BLaER1 treated with 17β-estradiol and CSF1 and Interleukin-3, amounts not matched to agents 10 nM and 100 nM (cell line): ENCODE results near the gene NIN.

Experiments
- H3K27ac ChIP-seq, 11 experiments: shearing (Covaris generic); formaldehyde crosslinking; 2 replicates each; pipeline ENCODE4 v1.8.1; 2022
- H3K27me3 ChIP-seq, 11 experiments: shearing (Covaris generic); formaldehyde crosslinking; 2 replicates each; pipeline ENCODE4 v1.8.1; 2022
- H3K36me3 ChIP-seq, 11 experiments: shearing (Covaris generic); formaldehyde crosslinking; 2 replicates each; pipeline ENCODE4 v1.8.1; 2022
- H3K4me1 ChIP-seq, 10 experiments: shearing (Covaris generic); formaldehyde crosslinking; 2 replicates each; pipeline ENCODE4 v1.8.1; 2022
- H3K4me2 ChIP-seq, 11 experiments: shearing (Covaris generic); formaldehyde crosslinking; 2 replicates each; pipeline ENCODE4 v1.8.1; 2022
- H3K4me3 ChIP-seq, 10 experiments: shearing (Covaris generic); formaldehyde crosslinking; 2 replicates each; pipeline ENCODE4 v1.8.1; 2022
- H3K9ac ChIP-seq, 11 experiments: shearing (Covaris generic); formaldehyde crosslinking; 2 replicates each; pipeline ENCODE4 v1.8.1; 2022
- H3K9me3 ChIP-seq, 11 experiments: shearing (Covaris generic); formaldehyde crosslinking; replicated peaks in 1 of 11; 2 replicates each; pipeline ENCODE4 v1.8.1; 2022
- H4K20me1 ChIP-seq, 11 experiments: shearing (Covaris generic); formaldehyde crosslinking; 2 replicates each; pipeline ENCODE4 v1.8.1; 2022
- Cebpa-rat ChIP-seq, 11 experiments: shearing (Covaris generic); IDR thresholded peaks; 2 replicates each; pipeline ENCODE4 v1.8.1; 2022

Gene NIN

DNA sequence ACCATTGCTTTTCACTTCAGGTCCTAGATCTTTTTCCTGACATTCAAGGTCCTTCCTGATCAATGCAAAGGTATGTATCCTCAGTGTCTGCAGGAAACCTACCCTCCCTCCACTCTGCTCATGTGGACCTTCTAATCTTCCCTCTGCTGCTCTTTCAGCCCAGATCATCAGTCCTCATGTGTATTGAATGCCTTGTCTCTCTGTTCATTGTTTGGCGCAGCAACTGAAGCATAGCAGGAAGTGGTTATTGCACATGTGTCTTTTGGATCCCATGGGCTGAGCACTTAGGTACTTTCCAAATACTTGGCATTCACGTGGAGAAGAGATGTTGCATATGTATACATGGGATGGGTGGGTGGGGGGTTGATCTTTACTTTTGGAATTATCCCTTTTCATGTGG lies 4.3 kb upstream of the NIN start:
- Histone ChIP-seq H3K9ac (peak overlapping the region in 8 of 11 experiments; percentile 20 to 59 (median 38); a peak in 9 of 22 replicates), H3K4me2 (peak overlapping the region; percentile 49 to 78 (median 67)), H3K4me1 (peaks cover 35 to 54% (median 47%) of the 10 kb centered on the region in 10 experiments), H3K4me3 (no peak overlapping the region; a peak in 1 of 20 replicates), H4K20me1 (peaks cover under 1 to 2% (median 1%) of the 10 kb centered on the region in 11 experiments; a peak in 16 of 22 replicates), H3K9me3 (no peaks in the 10 kb centered on the region), H3K36me3 (no peaks in the 10 kb centered on the region), H3K27ac (peak overlapping the region in 9 of 11 experiments; percentile 56 to 79 (median 69); a peak in 19 of 22 replicates), H3K27me3 (peaks cover 0 to 3% (median 0%) of the 10 kb centered on the region in 11 experiments; a peak in 1 of 22 replicates)
- TF ChIP-seq Cebpa-rat (IDR thresholded peaks at IDR 0.05): peak in 2 of 11 experiments; percentile 23 to 35; a peak in 2 of 22 replicates

DNA sequence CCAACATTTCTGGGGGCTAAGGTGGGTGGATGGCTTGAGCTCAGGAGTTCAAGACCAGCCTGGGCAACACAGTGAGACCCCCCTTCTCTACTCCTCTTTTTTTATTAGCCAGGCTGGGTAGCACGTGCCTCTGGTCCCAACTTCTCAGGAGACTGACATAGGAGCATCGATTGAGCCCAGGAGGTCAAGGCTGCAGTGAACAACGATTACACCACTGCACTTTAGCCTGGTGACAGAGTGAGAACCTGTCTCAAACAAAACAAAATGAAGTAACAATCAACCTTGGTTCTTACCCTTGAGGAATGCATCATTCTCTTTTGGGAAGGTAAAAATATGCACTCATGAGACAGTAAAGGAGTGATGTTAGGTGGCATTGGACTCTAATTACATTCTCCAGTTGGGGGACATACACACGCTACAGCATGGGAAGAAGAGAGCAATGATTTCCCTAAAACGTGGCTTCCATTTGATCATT lies 3.9 kb upstream of the NIN start:
- Histone ChIP-seq H3K4me2 (peak overlapping the region; percentile 49 to 78 (median 67)), H3K4me1 (peaks cover 35 to 54% (median 47%) of the 10 kb centered on the region in 10 experiments), H3K27me3 (peaks cover 0 to 3% (median 0%) of the 10 kb centered on the region in 11 experiments; a peak in 1 of 22 replicates), H3K36me3 (no peaks in the 10 kb centered on the region), H3K4me3 (no peak overlapping the region; a peak in 1 of 20 replicates), H3K9me3 (no peaks in the 10 kb centered on the region), H3K9ac (peak overlapping the region in 8 of 11 experiments; percentile 20 to 59 (median 38); a peak in 9 of 22 replicates), H4K20me1 (peaks cover 5 to 6% (median 5%) of the 10 kb centered on the region in 11 experiments; a peak in 18 of 22 replicates), H3K27ac (peak overlapping the region in 9 of 11 experiments; percentile 50 to 79 (median 67); a peak in 19 of 22 replicates)
- TF ChIP-seq Cebpa-rat (IDR thresholded peaks at IDR 0.05): no peak

DNA sequence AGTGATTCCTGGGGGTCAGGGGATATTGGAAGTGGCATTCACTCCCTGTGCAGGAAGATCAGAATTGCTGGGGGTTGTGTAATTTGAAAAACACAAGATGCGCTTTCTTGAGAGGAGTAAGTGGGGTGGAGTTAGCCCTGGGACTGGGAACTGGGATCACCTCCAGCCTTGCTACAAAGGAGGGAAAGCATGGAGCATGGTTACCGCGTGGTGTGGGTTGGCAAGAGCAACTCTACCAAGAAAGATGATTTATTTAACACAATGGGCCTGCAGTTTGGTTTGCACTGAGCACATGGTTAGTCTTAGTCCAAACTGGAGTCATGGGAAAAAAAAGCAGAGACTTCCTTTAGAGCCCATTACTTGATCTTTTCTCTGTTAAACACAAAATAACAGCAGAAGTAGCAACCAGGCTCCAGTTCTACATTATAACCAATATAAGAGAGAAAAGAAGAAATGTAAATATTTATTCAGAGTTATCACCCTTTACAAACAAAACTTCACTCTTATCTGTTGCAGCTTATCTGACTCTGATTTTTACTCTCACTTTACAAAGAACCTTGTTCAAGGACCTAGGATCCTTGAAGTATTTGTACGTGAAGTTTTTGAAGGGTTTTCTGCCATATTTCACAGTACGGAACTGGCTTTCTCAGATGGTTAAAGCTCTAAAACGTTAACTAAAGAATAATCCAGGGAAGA lies 2.1 kb upstream of the NIN start:
- Histone ChIP-seq H3K36me3 (no peaks in the 10 kb centered on the region), H3K4me2 (peak overlapping the region in 10 of 11 experiments; percentile 12 to 99 (median 94); a peak in 15 of 22 replicates), H3K9me3 (no peaks in the 10 kb centered on the region), H3K9ac (no peak overlapping the region), H4K20me1 (peaks cover 23 to 24% (median 23%) of the 10 kb centered on the region in 11 experiments; a peak in 21 of 22 replicates), H3K27ac (no peak overlapping the region), H3K4me1 (peaks cover 42 to 64% (median 50%) of the 10 kb centered on the region in 10 experiments), H3K4me3 (no peak overlapping the region), H3K27me3 (peaks cover 0 to 3% (median 0%) of the 10 kb centered on the region in 11 experiments; a peak in 1 of 22 replicates)
- TF ChIP-seq Cebpa-rat (IDR thresholded peaks at IDR 0.05): no peak

DNA sequence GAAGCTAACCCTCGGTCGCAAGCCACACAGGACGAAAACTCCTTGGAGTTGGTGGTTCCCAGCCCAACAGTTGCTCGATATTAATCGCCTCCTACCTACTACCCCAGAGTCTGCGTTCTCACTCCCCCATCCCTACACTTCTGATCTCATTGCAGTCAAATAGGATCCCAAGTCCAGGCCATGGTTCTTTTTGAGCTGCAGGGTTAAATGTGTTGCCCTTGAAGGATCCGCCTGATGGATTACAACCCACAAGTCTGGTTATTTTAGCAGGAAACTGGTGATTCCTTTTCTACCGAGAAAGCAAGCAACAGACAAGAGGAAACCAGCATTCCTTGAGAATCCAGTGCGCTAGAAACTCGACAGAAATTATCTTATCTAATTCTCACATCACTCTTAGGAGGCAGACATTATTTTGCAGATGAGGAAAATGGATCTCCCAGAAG lies 785 bp upstream of the NIN start:
- Histone ChIP-seq H3K9ac (peak overlapping the region; percentile 87 to 99 (median 95)), H3K9me3 (no peaks in the 10 kb centered on the region), H3K27me3 (peaks cover 0 to 3% (median 0%) of the 10 kb centered on the region in 11 experiments; a peak in 1 of 22 replicates), H3K4me1 (peaks cover 55 to 77% (median 63%) of the 10 kb centered on the region in 10 experiments), H3K27ac (peak overlapping the region; percentile 82 to 98 (median 95)), H4K20me1 (peaks cover 36 to 37% (median 36%) of the 10 kb centered on the region in 11 experiments; a peak in 21 of 22 replicates), H3K36me3 (peaks cover 0 to 9% (median 7%) of the 10 kb centered on the region in 11 experiments; a peak in 18 of 22 replicates), H3K4me3 (peak overlapping the region; percentile 81 to 93 (median 90)), H3K4me2 (peak overlapping the region; percentile 89 to 99 (median 93))
- TF ChIP-seq Cebpa-rat (IDR thresholded peaks at IDR 0.05): no peak

DNA sequence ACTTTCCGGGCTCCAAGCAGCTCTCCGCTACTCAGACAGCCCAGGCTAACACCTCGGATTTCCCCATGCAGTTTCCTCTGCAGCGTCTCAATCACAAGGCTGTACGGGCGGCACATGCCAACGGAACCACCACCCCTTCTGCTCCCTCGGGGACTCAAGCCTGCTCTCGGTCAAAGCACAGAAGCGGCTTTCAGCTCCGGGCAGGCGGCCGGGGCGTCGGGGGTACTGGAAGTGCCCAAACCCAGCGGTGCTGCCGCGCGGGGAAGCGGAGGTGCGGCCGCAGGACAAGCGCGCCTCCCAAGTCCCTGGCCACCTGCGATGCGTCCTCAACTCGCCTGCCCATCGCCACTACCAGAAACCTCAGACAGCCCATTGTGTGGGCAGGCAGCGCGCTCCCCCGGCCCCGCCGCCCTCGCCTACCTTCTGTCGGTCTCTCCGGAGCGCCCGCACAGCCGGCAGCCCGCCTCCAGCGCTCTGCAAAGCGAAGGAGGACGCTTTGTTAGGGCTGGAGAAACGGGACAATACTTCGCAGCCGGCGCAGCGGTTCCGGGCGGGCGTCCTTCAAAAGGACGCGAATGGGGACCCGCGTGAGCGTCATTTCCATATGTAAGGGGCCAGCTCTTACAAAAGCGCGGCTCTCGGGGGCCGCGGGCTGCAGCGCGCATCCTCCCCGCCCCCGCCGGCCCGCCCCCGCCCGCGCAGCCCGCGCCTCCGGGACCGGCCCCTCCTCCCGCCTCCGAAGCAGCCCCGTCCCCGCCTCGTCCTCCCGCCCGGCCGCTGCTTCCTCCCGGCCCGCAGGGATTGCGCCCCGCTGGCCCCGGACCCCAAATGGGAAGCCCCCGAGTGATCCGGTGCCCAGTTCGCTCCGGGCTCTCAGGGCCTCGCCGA lies 674 bp downstream of the NIN start:
- Histone ChIP-seq H3K36me3 (peaks cover 0 to 24% (median 16%) of the 10 kb centered on the region in 11 experiments; a peak in 18 of 22 replicates), H4K20me1 (peaks cover 50 to 52% (median 51%) of the 10 kb centered on the region in 11 experiments; a peak in 21 of 22 replicates), H3K27me3 (peaks cover 0 to 3% (median 0%) of the 10 kb centered on the region in 11 experiments; a peak in 1 of 22 replicates), H3K9me3 (no peaks in the 10 kb centered on the region), H3K4me3 (peak overlapping the region; percentile 81 to 93 (median 90)), H3K4me2 (peak overlapping the region; percentile 90 to 99 (median 95)), H3K27ac (peak overlapping the region; percentile 82 to 98 (median 95)), H3K4me1 (peaks cover 64 to 80% (median 70%) of the 10 kb centered on the region in 10 experiments), H3K9ac (peak overlapping the region; percentile 87 to 99 (median 95))
- no peak for TF ChIP-seq Cebpa-rat (IDR thresholded peaks at IDR 0.05)

DNA sequence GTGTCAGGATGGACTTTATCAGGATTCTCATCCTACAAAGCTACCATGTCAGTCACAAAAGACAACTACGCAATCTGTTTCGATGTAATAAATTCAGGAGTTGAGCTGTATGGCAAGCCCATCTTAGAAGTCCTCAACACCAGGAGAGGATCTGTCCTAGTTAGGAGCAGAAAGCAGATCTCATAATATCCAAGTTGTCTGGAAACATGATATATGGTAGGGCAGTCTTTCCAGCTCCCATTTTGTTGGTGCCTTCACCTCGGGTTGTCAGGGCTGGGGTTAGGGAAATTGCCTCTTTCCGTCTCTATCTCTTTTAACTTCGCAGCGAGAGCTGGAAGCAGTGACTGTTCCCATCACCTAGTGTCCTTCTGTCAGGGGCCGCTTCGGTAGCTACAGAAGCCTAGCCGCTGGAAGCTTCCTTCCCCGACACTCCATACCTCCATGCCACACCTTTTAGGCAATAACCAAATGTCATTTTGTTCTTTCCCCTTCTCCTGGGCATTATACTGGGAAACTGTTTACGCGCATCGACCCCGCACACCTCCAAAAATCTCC lies 1.4 kb downstream of the NIN start:
- H3K9ac ChIP-seq: peak overlapping the region; percentile 87 to 99 (median 95)
- TF ChIP-seq Cebpa-rat (IDR thresholded peaks at IDR 0.05): no peak
- peaks cover 0 to 3% (median 0%) of the 10 kb centered on the region in 11 experiments; a peak in 1 of 22 replicates for H3K27me3 ChIP-seq
- peak overlapping the region; percentile 10 to 98 (median 95); a peak in 21 of 22 replicates for H3K27ac ChIP-seq
- peaks cover 57 to 59% (median 58%) of the 10 kb centered on the region in 11 experiments; a peak in 21 of 22 replicates for H4K20me1 ChIP-seq
- peak overlapping the region; percentile 90 to 97 (median 95) for H3K4me2 ChIP-seq
- peaks cover 0 to 25% (median 16%) of the 10 kb centered on the region in 11 experiments; a peak in 18 of 22 replicates for H3K36me3 ChIP-seq
- peaks cover 64 to 80% (median 70%) of the 10 kb centered on the region in 10 experiments for H3K4me1 ChIP-seq
- peak overlapping the region; percentile 81 to 93 (median 90) for H3K4me3 ChIP-seq
- no peaks in the 10 kb centered on the region for H3K9me3 ChIP-seq

DNA sequence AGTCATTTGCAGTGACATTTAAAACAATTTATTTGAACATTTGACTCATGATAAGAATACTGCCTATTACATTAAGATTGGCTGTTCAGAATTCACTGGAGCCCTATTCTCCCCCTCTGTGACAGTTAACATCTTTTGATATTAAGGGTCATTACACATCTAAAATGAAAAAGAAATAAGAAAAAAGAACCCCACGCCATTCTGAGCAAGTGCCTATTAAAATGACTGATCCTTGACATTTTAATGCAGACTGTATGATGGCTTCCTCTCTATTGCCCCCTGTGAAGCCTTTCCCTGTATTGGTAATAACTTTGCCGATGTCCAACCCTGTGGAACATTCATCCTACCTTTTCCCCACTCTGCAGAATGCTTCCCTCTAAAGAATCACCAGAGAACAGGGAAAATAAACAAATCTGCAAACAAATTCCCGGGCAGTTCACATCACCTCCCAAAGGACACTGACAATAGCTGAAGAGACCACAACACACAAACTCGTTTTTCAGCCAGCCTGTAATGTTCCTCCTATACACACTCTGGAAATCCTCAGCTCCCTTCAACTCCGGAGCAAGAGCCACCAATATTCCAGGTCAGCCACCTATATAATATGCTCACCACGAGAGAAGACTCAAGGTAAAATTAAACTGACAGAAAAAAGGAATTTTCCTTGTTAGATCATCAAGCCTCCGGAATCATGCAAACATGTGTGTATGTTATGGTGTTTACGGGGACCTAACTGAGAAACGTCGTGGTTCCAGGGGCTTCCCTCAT lies 2.1 kb downstream of the NIN start:
- peak overlapping the region; percentile 81 to 93 (median 90) for H3K4me3 ChIP-seq
- peak overlapping the region; percentile 10 to 98 (median 95); a peak in 21 of 22 replicates for H3K27ac ChIP-seq
- H3K4me1 ChIP-seq: peaks cover 63 to 82% (median 71%) of the 10 kb centered on the region in 10 experiments
- peaks cover 0 to 3% (median 0%) of the 10 kb centered on the region in 11 experiments; a peak in 1 of 22 replicates for H3K27me3 ChIP-seq
- H3K9ac ChIP-seq: peak overlapping the region; percentile 87 to 99 (median 95)
- H3K9me3 ChIP-seq: no peaks in the 10 kb centered on the region
- peaks cover 0 to 25% (median 16%) of the 10 kb centered on the region in 11 experiments; a peak in 18 of 22 replicates for H3K36me3 ChIP-seq
- peaks cover 62 to 65% (median 63%) of the 10 kb centered on the region in 11 experiments; a peak in 21 of 22 replicates for H4K20me1 ChIP-seq
- no peak for TF ChIP-seq Cebpa-rat (IDR thresholded peaks at IDR 0.05)
- H3K4me2 ChIP-seq: peak overlapping the region; percentile 90 to 97 (median 95)
